Esophagus muscularis mucosa (tissue), 3 donors: ENCODE results near the gene CNPY2.
"Not testable (repeated sequence)": the region's sequence is repeated elsewhere in the genome, so short reads cannot be mapped to it uniquely, and the experiment has no call there.

Experiments used
- EP300 ChIP-seq: sonication (generic); formaldehyde crosslinking; IDR thresholded peaks from one replicate; pipeline ENCODE4 v1.6.1; 2017; ENCODE audit warnings: antibody characterized with exemption
- TF ChIP-seq, protein P1 (sequence below), 3 experiments: fragments of 200-600 bp in 2 of 3; fragments of 450-650 bp in 1 of 3; sonication (generic) in 2 of 3; IDR thresholded peaks; one replicate each; pipeline ENCODE4 v1.5.1; 2017 to 2019; ENCODE audit warnings: antibody characterized with exemption in 3 of 3, mild to moderate bottlenecking in 2 of 3, moderate library complexity in 1 of 3

DNA sequence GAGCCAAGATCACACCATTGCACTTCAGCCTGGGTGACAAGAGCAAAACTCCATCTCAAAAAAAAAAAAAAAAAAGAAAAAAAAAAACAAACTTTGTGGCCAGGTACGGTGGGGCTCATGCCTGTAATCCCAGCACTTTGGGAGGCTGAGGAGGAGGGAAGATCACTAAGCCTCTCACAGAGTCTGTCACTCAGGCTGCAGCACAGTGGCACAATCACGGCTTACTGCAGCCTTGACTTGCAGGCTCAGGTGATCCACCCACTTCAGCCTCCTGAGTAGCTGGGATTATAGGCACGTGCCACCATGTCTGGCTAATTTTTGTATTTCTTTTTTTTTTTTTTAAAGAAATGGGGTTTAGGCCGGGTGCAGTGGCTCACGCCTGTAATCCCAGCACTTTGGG is 31.5 kb downstream of the CNPY2 start:
- TF ChIP-seq, protein P1, sequence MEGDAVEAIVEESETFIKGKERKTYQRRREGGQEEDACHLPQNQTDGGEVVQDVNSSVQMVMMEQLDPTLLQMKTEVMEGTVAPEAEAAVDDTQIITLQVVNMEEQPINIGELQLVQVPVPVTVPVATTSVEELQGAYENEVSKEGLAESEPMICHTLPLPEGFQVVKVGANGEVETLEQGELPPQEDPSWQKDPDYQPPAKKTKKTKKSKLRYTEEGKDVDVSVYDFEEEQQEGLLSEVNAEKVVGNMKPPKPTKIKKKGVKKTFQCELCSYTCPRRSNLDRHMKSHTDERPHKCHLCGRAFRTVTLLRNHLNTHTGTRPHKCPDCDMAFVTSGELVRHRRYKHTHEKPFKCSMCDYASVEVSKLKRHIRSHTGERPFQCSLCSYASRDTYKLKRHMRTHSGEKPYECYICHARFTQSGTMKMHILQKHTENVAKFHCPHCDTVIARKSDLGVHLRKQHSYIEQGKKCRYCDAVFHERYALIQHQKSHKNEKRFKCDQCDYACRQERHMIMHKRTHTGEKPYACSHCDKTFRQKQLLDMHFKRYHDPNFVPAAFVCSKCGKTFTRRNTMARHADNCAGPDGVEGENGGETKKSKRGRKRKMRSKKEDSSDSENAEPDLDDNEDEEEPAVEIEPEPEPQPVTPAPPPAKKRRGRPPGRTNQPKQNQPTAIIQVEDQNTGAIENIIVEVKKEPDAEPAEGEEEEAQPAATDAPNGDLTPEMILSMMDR (IDR thresholded peaks at IDR 0.05): not testable (repeated sequence)
- TF ChIP-seq EP300: not testable (repeated sequence)
